ENCODE measurements around the gene KRTAP10-1. TPM values are rescaled to one million over a fixed set of nuclear protein-coding genes. Genes with fewer than 3 reads are reported as not detected.
"Not testable (repeated sequence)": the region's sequence is repeated elsewhere in the genome, so short reads cannot be mapped to it uniquely, and the experiment has no call there.

The KRTAP10-1 gene
- total RNA-seq, 1 experiment from 2014 or later = not detected

DNA sequence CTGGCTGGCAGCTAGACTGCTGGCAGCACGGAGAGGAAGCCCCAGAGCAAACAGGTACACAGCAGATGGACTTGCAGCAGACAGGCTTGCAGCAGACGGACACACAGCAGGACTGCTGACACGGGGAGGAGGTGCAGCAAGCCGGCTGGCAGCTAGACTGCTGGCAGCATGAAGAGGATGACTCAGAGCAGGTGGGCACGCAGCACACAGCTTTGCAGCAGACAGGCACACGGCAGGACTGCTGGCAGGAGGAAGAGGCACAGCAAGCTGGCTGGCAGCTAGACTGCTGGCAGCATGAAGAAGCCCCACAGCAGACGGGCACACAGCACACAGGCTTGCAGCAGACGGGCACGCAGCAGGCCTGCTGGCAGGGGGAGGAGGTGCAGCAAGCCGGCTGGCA is 10.8 kb upstream of the KRTAP10-1 start:
- no peak overlapping the region for H2BK20ac ChIP-seq (ENCODE audit: low read depth, low read length, poor library complexity, severe bottlenecking)
- H2BK15ac ChIP-seq (ENCODE audit: low read depth, low read length) = no peak overlapping the region
- H3K4me1 ChIP-seq (ENCODE audit: insufficient read depth, low read length) = peaks cover 6% of the 10 kb centered on the region; the same call in 1 of the 2 replicates
- H3K27ac ChIP-seq (ENCODE audit: insufficient read length, low read depth, low read length) = no peak overlapping the region
- Mint-ChIP-seq H3K36me3 (ENCODE audit: insufficient read depth in 1 of 3, low read depth in 3 of 3) (peaks cover 0 to 14% (median 9%) of the 10 kb centered on the region in 3 experiments; a peak in 3 of 7 replicates), H3K9me3 (peaks cover 7 to 11% of the 10 kb centered on the region in 2 experiments; a peak in 4 of 5 replicates), H3K4me3 (no peak overlapping the region; a peak in 1 of 5 replicates), H3K4me1 (peaks cover 42 to 54% of the 10 kb centered on the region in 2 experiments), H3K27me3 (ENCODE audit: low read depth) (peaks cover 3% of the 10 kb centered on the region), H3K27ac (peak overlapping the region in 2 of 3 experiments; percentile 82 to 85; a peak in 6 of 7 replicates)
- H3K9me3 ChIP-seq (ENCODE audit: control insufficient read depth, low read depth, low read length) = no peaks in the 10 kb centered on the region
- H3K79me2 ChIP-seq (ENCODE audit: insufficient read depth, low read length) = no peaks in the 10 kb centered on the region
- H4K5ac ChIP-seq (ENCODE audit: insufficient read length, low read depth, low read length) = no peak overlapping the region
- no peak overlapping the region for H2BK5ac ChIP-seq (ENCODE audit: insufficient read length, low read length)
- DNase-seq = peak; percentile 25
- H3K4me2 ChIP-seq (ENCODE audit: insufficient read depth, insufficient read length, low read length) = no peak overlapping the region
- TF ChIP-seq, protein P1, sequence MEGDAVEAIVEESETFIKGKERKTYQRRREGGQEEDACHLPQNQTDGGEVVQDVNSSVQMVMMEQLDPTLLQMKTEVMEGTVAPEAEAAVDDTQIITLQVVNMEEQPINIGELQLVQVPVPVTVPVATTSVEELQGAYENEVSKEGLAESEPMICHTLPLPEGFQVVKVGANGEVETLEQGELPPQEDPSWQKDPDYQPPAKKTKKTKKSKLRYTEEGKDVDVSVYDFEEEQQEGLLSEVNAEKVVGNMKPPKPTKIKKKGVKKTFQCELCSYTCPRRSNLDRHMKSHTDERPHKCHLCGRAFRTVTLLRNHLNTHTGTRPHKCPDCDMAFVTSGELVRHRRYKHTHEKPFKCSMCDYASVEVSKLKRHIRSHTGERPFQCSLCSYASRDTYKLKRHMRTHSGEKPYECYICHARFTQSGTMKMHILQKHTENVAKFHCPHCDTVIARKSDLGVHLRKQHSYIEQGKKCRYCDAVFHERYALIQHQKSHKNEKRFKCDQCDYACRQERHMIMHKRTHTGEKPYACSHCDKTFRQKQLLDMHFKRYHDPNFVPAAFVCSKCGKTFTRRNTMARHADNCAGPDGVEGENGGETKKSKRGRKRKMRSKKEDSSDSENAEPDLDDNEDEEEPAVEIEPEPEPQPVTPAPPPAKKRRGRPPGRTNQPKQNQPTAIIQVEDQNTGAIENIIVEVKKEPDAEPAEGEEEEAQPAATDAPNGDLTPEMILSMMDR (conservative IDR thresholded peaks at IDR 0.05) = no peak
- H3K27me3 ChIP-seq (ENCODE audit: insufficient read depth, low read length) = no peaks in the 10 kb centered on the region
- no peak overlapping the region for H4K91ac ChIP-seq (ENCODE audit: insufficient read length, low read depth, low read length)
- H2BK12ac ChIP-seq (ENCODE audit: insufficient read length, low read depth, low read length) = no peak overlapping the region
- no peaks in the 10 kb centered on the region for H3K23me2 ChIP-seq (ENCODE audit: insufficient read length, low read depth, low read length, poor library complexity, severe bottlenecking)
- no peaks in the 10 kb centered on the region for H4K20me1 ChIP-seq (ENCODE audit: control insufficient read depth, insufficient read depth, insufficient read length)
- H3K4ac ChIP-seq (ENCODE audit: low read depth, low read length) = no peak overlapping the region
- WGBS (ENCODE audit: extremely low coverage, insufficient read length, low lambda C conversion rate) = no CpG with 5 or more reads among the region's 10 CpGs
- no peaks in the 10 kb centered on the region for H3K79me1 ChIP-seq (ENCODE audit: insufficient read depth, low read depth, low read length, poor library complexity, severe bottlenecking)
- H3K56ac ChIP-seq (ENCODE audit: insufficient read length, low read depth, low read length) = no peak overlapping the region
- H3K23ac ChIP-seq (ENCODE audit: insufficient read length, low read depth, low read length) = no peak overlapping the region
- H2AK5ac ChIP-seq (ENCODE audit: insufficient read length, low read length) = no peak overlapping the region
- no peak overlapping the region for H3K9ac ChIP-seq (ENCODE audit: extremely low read depth, insufficient read length, low read length)
- H3K14ac ChIP-seq (ENCODE audit: insufficient read depth, low read length) = no peak overlapping the region
- H2AFZ ChIP-seq (ENCODE audit: low read length) = no peak overlapping the region
- no peak overlapping the region for H4K8ac ChIP-seq (replicated peaks; ENCODE audit: insufficient read length, low read depth, low read length)
- H2BK120ac ChIP-seq (ENCODE audit: low read depth, low read length, poor library complexity, severe bottlenecking) = no peak overlapping the region
- H3T11ph ChIP-seq (ENCODE audit: low read length) = no peak overlapping the region
- H3K18ac ChIP-seq (ENCODE audit: insufficient read length, low read depth, low read length) = no peak overlapping the region

DNA sequence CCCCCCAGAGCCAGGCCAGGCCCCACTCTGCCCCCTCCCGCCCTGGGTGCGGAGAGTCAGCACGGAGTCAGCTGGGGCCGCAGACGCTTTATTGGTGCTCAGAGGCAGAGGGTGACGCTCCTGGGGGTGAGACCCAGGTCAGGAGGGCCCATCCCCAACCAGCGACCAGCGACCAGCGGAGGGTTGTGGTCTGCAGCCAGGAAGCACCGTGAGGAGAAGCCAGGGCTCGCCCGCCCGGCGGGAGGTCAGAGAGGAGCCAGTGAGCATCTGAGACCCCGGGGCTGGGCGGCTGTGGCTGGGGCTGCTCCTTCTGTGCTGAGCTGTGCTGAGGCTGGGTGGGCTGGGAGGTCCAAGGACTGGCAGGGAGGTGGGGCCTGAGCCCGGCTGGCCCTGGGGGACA is 10.3 kb upstream of the KRTAP10-1 start:
- DNase-seq = peak; percentile 36
- H3K27me3 Mint-ChIP-seq (ENCODE audit: low read depth); H3K23me2 ChIP-seq (ENCODE audit: insufficient read length, low read depth, low read length, poor library complexity, severe bottlenecking); H4K5ac ChIP-seq (ENCODE audit: insufficient read length, low read depth, low read length); H3K4me3 Mint-ChIP-seq; H2AFZ ChIP-seq (ENCODE audit: low read length); H3K9ac ChIP-seq (ENCODE audit: extremely low read depth, insufficient read length, low read length); H3K4ac ChIP-seq (ENCODE audit: low read depth, low read length); H2BK15ac ChIP-seq (ENCODE audit: low read depth, low read length); H3K27me3 ChIP-seq (ENCODE audit: insufficient read depth, low read length); H3K79me1 ChIP-seq (ENCODE audit: insufficient read depth, low read depth, low read length, poor library complexity, severe bottlenecking); H3K18ac ChIP-seq (ENCODE audit: insufficient read length, low read depth, low read length); H3K4me1 ChIP-seq (ENCODE audit: insufficient read depth, low read length); H3T11ph ChIP-seq (ENCODE audit: low read length); H3K23ac ChIP-seq (ENCODE audit: insufficient read length, low read depth, low read length); H4K8ac ChIP-seq (replicated peaks; ENCODE audit: insufficient read length, low read depth, low read length); H3K9me3 ChIP-seq (ENCODE audit: control insufficient read depth, low read depth, low read length); H2AK5ac ChIP-seq (ENCODE audit: insufficient read length, low read length); H2BK5ac ChIP-seq (ENCODE audit: insufficient read length, low read length); H2BK20ac ChIP-seq (ENCODE audit: low read depth, low read length, poor library complexity, severe bottlenecking); H3K56ac ChIP-seq (ENCODE audit: insufficient read length, low read depth, low read length); H2BK12ac ChIP-seq (ENCODE audit: insufficient read length, low read depth, low read length); H3K79me2 ChIP-seq (ENCODE audit: insufficient read depth, low read length); H4K91ac ChIP-seq (ENCODE audit: insufficient read length, low read depth, low read length); H3K14ac ChIP-seq (ENCODE audit: insufficient read depth, low read length); H3K27ac ChIP-seq (ENCODE audit: insufficient read length, low read depth, low read length); H4K20me1 ChIP-seq (ENCODE audit: control insufficient read depth, insufficient read depth, insufficient read length); H2BK120ac ChIP-seq (ENCODE audit: low read depth, low read length, poor library complexity, severe bottlenecking); H3K4me2 ChIP-seq (ENCODE audit: insufficient read depth, insufficient read length, low read length): not testable (repeated sequence)
- WGBS (ENCODE audit: extremely low coverage, insufficient read length, low lambda C conversion rate) = no CpG with 5 or more reads among the region's 17 CpGs
- Mint-ChIP-seq H3K27ac (peak overlapping the region in 1 of 3 experiments; percentile 82; a peak in 1 of 7 replicates), H3K36me3 (ENCODE audit: insufficient read depth in 1 of 3, low read depth in 3 of 3) (peaks cover 0 to 18% (median 9%) of the 10 kb centered on the region in 3 experiments; a peak in 3 of 7 replicates), H3K4me1 (peaks cover 42 to 54% of the 10 kb centered on the region in 2 experiments), H3K9me3 (peaks cover 10 to 16% of the 10 kb centered on the region in 2 experiments; a peak in 4 of 5 replicates)
